Liver (tissue), 9 donors: ENCODE results near the gene MUC6. TPM values are rescaled to one million over a fixed set of nuclear protein-coding genes. Genes with fewer than 3 reads are reported as not detected.

Experiments used
- DNase-seq: peaks from one replicate; pipeline ENCODE4 v3.0.0-alpha.2; 2017; ENCODE audit warnings: low spot score
- H3K27ac ChIP-seq, 2 donors: one replicate each; pipeline ENCODE4 v1.7.0; 2013; ENCODE audit warnings: inconsistent platforms in 2 of 2, low read length in 2 of 2, control low read depth in 1 of 2, low read depth in 1 of 2, mild to moderate bottlenecking in 1 of 2
- H3K27me3 ChIP-seq, 4 donors: one replicate each; pipeline versions ENCODE4 v1.6.1 to v1.7.0; 2013; ENCODE audit warnings: low read length in 3 of 4, inconsistent platforms in 1 of 4, mild to moderate bottlenecking in 1 of 4, moderate library complexity in 1 of 4; ENCODE audit not compliant: control insufficient read depth in 4 of 4, insufficient read depth in 4 of 4
- H3K36me3 ChIP-seq, 4 donors: one replicate each; pipeline versions ENCODE4 v1.6.1 to v1.7.0; 2013; ENCODE audit warnings: low read length in 3 of 4, mild to moderate bottlenecking in 3 of 4, low read depth in 1 of 4, moderate library complexity in 1 of 4; ENCODE audit not compliant: control insufficient read depth in 4 of 4, insufficient read depth in 3 of 4
- H3K4me1 ChIP-seq, 4 donors: one replicate each; pipeline versions ENCODE4 v1.6.1 to v1.7.0; 2013; ENCODE audit warnings: low read length in 3 of 4, mild to moderate bottlenecking in 3 of 4, moderate library complexity in 1 of 4; ENCODE audit not compliant: control insufficient read depth in 4 of 4, insufficient read depth in 4 of 4
- H3K4me3 ChIP-seq, 3 donors: one replicate each; pipeline versions ENCODE4 v1.6.1 to v1.7.0; 2013; ENCODE audit warnings: low read length in 3 of 3, control low read depth in 1 of 3, low read depth in 1 of 3, mild to moderate bottlenecking in 1 of 3
- H3K9ac ChIP-seq, 2 donors: one replicate each; pipeline ENCODE4 v1.7.0; 2013; ENCODE audit warnings: low read length in 2 of 2, mild to moderate bottlenecking in 2 of 2, moderate library complexity in 2 of 2, control low read depth in 1 of 2, low read depth in 1 of 2
- H3K9me3 ChIP-seq, 4 donors: one replicate each; pipeline versions ENCODE4 v1.6.1 to v1.7.0; 2013; ENCODE audit warnings: low read length in 3 of 4; ENCODE audit not compliant: control insufficient read depth in 4 of 4
- GABPA ChIP-seq, 2 donors: IDR thresholded peaks in 1 of 2; conservative IDR thresholded peaks in 1 of 2; 2 replicates each; pipeline ENCODE4 v1.6.1; 2016; ENCODE audit warnings: antibody characterized with exemption in 2 of 2, mild to moderate bottlenecking in 1 of 2, moderate library complexity in 1 of 2
- HNF4A ChIP-seq, 2 donors: conservative IDR thresholded peaks; 2 replicates each; pipeline ENCODE4 v1.6.1; 2016; ENCODE audit warnings: antibody characterized with exemption in 2 of 2, mild to moderate bottlenecking in 2 of 2
- JUND ChIP-seq, 2 donors: IDR thresholded peaks; 2 replicates each; pipeline ENCODE4 v1.6.1; 2016; ENCODE audit warnings: antibody characterized with exemption in 2 of 2
- REST ChIP-seq: IDR thresholded peaks from 2 replicates; pipeline ENCODE4 v1.6.1; 2016; ENCODE audit warnings: antibody characterized with exemption, mild to moderate bottlenecking
- RXRA ChIP-seq, 2 donors: IDR thresholded peaks; 2 replicates each; pipeline ENCODE4 v1.6.1; 2017 to 2018; ENCODE audit warnings: antibody characterized with exemption in 2 of 2, mild to moderate bottlenecking in 1 of 2
- SP1 ChIP-seq: IDR thresholded peaks from 2 replicates; pipeline ENCODE4 v1.6.1; 2018; ENCODE audit warnings: antibody characterized with exemption, mild to moderate bottlenecking
- ZBTB33 ChIP-seq: IDR thresholded peaks from 2 replicates; pipeline ENCODE4 v1.6.1; 2016; ENCODE audit warnings: antibody characterized with exemption
- WGBS: extraction: QIAGEN DNeasy Blood & Tissue Kit; methylation state at CpG from one replicate; pipeline ENCODE4 v1.1.7; 2013; 5-methylcytosine and 5-hydroxymethylcytosine counted together
- polyA plus RNA-seq, 2 donors: library from polyadenylated mRNA; stranded (reverse) in 1 of 2; unstranded in 1 of 2; fragments of 200-250 nt in 1 of 2; fragments of >200 nt in 1 of 2; fragmentation: Nextera tagmentation in 1 of 2; extraction: Ambion mirVana in 1 of 2; gene quantifications; one replicate each; pipeline versions ENCODE4 v1.2.1 to v1.2.3, GENCODE V29; 2013 to 2015
- total RNA-seq, 2 donors: library from RNA; depleted of rRNA; stranded (reverse); fragments of >200 nt; gene quantifications; one replicate each; pipeline ENCODE4 v1.2.3, GENCODE V29; 2014
- TF ChIP-seq, protein P1 (sequence below): fragments of 150-350 bp; IDR thresholded peaks from 2 replicates; pipeline ENCODE4 v1.5.1; 2017; ENCODE audit warnings: improper control_type of control experiment, low read depth, low read length; ENCODE audit not compliant: missing input control
- TF ChIP-seq, protein P2 (sequence below): IDR thresholded peaks from 2 replicates; pipeline ENCODE4 v1.6.1; 2016; ENCODE audit warnings: antibody characterized with exemption
- TF ChIP-seq, protein P3 (sequence below): IDR thresholded peaks from 2 replicates; pipeline ENCODE4 v1.6.1; 2016; ENCODE audit warnings: antibody characterized with exemption
- donor health status: healthy.
- donor health status: healthy.
- donor health status: healthy.
- donor health status: healthy.
- donor health status: healthy.

The MUC6 gene
- total and polyA plus RNA-seq, 4 donors = 0.05 to 0.54 (median 0.18) TPM

DNA sequence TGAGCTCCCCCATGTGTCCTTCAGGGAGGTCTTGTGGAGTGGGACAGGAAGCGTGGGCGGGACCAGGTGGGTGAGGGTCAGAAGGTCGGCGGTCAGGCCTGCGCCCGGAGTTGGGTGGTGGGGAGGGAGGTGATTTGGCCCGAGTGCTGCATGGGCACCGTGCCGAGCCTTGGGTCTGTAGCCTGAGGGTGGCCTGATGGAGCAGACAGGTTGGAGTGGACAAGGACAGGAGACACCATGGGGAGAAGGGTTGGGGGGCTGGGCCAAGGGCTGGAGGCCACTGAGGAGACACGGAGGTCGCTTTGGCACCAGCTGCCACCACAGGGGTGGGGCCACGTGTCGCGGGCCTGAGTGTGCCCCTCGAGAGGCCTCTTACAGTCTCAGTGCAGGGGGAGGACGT is 57.7 kb downstream of the MUC6 start:
- TF ChIP-seq HNF4A (conservative IDR thresholded peaks at IDR 0.05) = no peak
- H3K9me3 ChIP-seq = no peaks in the 10 kb centered on the region
- no peak for DNase-seq
- H3K27me3 ChIP-seq = no peaks in the 10 kb centered on the region
- WGBS = 85% methylated on average over 16 of the region's 16 CpGs
- H3K4me3 ChIP-seq = no peak overlapping the region
- H3K4me1 ChIP-seq = no peaks in the 10 kb centered on the region
- no peak overlapping the region for H3K9ac ChIP-seq
- H3K27ac ChIP-seq = no peak overlapping the region
- H3K36me3 ChIP-seq = peaks cover 15 to 52% (median 25%) of the 10 kb centered on the region in 4 donors

- DNase-seq = no peak
- TF ChIP-seq REST (no peak), SP1 (no peak), RXRA (IDR thresholded peaks at IDR 0.05) (no peak), JUND (IDR thresholded peaks at IDR 0.05) (no peak), ZBTB33 (no peak), GABPA (IDR thresholded peaks at IDR 0.05 in 1 of 2, conservative IDR thresholded peaks at IDR 0.05 in 1 of 2) (no peak)
- TF ChIP-seq, protein P1, sequence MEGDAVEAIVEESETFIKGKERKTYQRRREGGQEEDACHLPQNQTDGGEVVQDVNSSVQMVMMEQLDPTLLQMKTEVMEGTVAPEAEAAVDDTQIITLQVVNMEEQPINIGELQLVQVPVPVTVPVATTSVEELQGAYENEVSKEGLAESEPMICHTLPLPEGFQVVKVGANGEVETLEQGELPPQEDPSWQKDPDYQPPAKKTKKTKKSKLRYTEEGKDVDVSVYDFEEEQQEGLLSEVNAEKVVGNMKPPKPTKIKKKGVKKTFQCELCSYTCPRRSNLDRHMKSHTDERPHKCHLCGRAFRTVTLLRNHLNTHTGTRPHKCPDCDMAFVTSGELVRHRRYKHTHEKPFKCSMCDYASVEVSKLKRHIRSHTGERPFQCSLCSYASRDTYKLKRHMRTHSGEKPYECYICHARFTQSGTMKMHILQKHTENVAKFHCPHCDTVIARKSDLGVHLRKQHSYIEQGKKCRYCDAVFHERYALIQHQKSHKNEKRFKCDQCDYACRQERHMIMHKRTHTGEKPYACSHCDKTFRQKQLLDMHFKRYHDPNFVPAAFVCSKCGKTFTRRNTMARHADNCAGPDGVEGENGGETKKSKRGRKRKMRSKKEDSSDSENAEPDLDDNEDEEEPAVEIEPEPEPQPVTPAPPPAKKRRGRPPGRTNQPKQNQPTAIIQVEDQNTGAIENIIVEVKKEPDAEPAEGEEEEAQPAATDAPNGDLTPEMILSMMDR = no peak
- TF ChIP-seq, protein P2, sequence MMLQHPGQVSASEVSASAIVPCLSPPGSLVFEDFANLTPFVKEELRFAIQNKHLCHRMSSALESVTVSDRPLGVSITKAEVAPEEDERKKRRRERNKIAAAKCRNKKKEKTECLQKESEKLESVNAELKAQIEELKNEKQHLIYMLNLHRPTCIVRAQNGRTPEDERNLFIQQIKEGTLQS = no peak
- TF ChIP-seq, protein P3, sequence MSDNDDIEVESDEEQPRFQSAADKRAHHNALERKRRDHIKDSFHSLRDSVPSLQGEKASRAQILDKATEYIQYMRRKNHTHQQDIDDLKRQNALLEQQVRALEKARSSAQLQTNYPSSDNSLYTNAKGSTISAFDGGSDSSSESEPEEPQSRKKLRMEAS = no peak
- H3K9ac ChIP-seq = no peak overlapping the region
- no peaks in the 10 kb centered on the region for H3K27me3 ChIP-seq
- WGBS = 82% methylated on average over 28 of the region's 28 CpGs
- H3K27ac ChIP-seq = no peak overlapping the region
- no peaks in the 10 kb centered on the region for H3K4me1 ChIP-seq
- H3K9me3 ChIP-seq = no peaks in the 10 kb centered on the region
- H3K36me3 ChIP-seq = peaks cover 18 to 57% (median 24%) of the 10 kb centered on the region in 4 donors
- no peak overlapping the region for H3K4me3 ChIP-seq
These were observed 58.4 kb downstream of the MUC6 start for GRCh38 chr11:977830-978720.
